Measurements from ENCODE around the gene PACSIN1.

- TF ChIP-seq TCF3 (IDR thresholded peaks at IDR 0.05; ENCODE audit: borderline replicate concordance, insufficient read depth, low read depth, low read length), result no peak
- TF ChIP-seq EZH2 (IDR thresholded peaks at IDR 0.05; ENCODE audit: borderline replicate concordance, control insufficient read depth, low read depth, low read length), result no peak
- TF ChIP-seq, protein P1, sequence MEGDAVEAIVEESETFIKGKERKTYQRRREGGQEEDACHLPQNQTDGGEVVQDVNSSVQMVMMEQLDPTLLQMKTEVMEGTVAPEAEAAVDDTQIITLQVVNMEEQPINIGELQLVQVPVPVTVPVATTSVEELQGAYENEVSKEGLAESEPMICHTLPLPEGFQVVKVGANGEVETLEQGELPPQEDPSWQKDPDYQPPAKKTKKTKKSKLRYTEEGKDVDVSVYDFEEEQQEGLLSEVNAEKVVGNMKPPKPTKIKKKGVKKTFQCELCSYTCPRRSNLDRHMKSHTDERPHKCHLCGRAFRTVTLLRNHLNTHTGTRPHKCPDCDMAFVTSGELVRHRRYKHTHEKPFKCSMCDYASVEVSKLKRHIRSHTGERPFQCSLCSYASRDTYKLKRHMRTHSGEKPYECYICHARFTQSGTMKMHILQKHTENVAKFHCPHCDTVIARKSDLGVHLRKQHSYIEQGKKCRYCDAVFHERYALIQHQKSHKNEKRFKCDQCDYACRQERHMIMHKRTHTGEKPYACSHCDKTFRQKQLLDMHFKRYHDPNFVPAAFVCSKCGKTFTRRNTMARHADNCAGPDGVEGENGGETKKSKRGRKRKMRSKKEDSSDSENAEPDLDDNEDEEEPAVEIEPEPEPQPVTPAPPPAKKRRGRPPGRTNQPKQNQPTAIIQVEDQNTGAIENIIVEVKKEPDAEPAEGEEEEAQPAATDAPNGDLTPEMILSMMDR (IDR thresholded peaks at IDR 0.05 in 2 of 3, conservative IDR thresholded peaks at IDR 0.05 in 1 of 3; ENCODE audit: control insufficient read depth in 2 of 3, extremely low read depth in 1 of 3, insufficient read depth in 1 of 3, low read depth in 3 of 3, low read length in 3 of 3), result no peak
- no peak for TF ChIP-seq MYB (IDR thresholded peaks at IDR 0.05; ENCODE audit: borderline replicate concordance, low read depth, low read length)
- no peak for TF ChIP-seq GABPA (IDR thresholded peaks at IDR 0.05; ENCODE audit: low read depth)
- no peak for TF ChIP-seq CHD4 (IDR thresholded peaks at IDR 0.05)
- TF ChIP-seq FOXM1 (IDR thresholded peaks at IDR 0.05; ENCODE audit: low read depth, low read length), result no peak
- no peak for TF ChIP-seq EP300 (IDR thresholded peaks at IDR 0.05; ENCODE audit: borderline replicate concordance in 1 of 2, control insufficient read depth in 1 of 2, low read depth in 2 of 2, low read length in 2 of 2)
- TF ChIP-seq SIN3A (IDR thresholded peaks at IDR 0.05; ENCODE audit: low read depth, low read length), result no peak
- no peak for TF ChIP-seq USF2 (IDR thresholded peaks at IDR 0.05; ENCODE audit: borderline replicate concordance, low read depth, low read length)
- TF ChIP-seq, protein P2, sequence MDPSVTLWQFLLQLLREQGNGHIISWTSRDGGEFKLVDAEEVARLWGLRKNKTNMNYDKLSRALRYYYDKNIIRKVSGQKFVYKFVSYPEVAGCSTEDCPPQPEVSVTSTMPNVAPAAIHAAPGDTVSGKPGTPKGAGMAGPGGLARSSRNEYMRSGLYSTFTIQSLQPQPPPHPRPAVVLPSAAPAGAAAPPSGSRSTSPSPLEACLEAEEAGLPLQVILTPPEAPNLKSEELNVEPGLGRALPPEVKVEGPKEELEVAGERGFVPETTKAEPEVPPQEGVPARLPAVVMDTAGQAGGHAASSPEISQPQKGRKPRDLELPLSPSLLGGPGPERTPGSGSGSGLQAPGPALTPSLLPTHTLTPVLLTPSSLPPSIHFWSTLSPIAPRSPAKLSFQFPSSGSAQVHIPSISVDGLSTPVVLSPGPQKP (IDR thresholded peaks at IDR 0.05; ENCODE audit: low read depth, low read length), result no peak
- no peak for TF ChIP-seq FOXK2 (IDR thresholded peaks at IDR 0.05)
- TF ChIP-seq, protein P3, sequence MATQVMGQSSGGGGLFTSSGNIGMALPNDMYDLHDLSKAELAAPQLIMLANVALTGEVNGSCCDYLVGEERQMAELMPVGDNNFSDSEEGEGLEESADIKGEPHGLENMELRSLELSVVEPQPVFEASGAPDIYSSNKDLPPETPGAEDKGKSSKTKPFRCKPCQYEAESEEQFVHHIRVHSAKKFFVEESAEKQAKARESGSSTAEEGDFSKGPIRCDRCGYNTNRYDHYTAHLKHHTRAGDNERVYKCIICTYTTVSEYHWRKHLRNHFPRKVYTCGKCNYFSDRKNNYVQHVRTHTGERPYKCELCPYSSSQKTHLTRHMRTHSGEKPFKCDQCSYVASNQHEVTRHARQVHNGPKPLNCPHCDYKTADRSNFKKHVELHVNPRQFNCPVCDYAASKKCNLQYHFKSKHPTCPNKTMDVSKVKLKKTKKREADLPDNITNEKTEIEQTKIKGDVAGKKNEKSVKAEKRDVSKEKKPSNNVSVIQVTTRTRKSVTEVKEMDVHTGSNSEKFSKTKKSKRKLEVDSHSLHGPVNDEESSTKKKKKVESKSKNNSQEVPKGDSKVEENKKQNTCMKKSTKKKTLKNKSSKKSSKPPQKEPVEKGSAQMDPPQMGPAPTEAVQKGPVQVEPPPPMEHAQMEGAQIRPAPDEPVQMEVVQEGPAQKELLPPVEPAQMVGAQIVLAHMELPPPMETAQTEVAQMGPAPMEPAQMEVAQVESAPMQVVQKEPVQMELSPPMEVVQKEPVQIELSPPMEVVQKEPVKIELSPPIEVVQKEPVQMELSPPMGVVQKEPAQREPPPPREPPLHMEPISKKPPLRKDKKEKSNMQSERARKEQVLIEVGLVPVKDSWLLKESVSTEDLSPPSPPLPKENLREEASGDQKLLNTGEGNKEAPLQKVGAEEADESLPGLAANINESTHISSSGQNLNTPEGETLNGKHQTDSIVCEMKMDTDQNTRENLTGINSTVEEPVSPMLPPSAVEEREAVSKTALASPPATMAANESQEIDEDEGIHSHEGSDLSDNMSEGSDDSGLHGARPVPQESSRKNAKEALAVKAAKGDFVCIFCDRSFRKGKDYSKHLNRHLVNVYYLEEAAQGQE (IDR thresholded peaks at IDR 0.05; ENCODE audit: low read depth, low read length), result no peak
These were observed 68.3 kb downstream of the PACSIN1 start for GRCh38 chr6:34534146-34534545.

All from GM12878 (cell line).